A549 treated with Mapracorat at 1 μM for 4 hours (cell line): Measurements from ENCODE around the gene TMEM150A. TPM values are rescaled to one million over a fixed set of nuclear protein-coding genes. Genes with fewer than 3 reads are reported as not detected.

Source experiments
- total RNA-seq: library from RNA; stranded (reverse); fragments of 200-300 nt; extraction: Qiagen RNA extraction; gene quantifications from 5 replicates; pipeline ENCODE4 v1.2.3, GENCODE V29; 2022

The TMEM150A gene, protein sequence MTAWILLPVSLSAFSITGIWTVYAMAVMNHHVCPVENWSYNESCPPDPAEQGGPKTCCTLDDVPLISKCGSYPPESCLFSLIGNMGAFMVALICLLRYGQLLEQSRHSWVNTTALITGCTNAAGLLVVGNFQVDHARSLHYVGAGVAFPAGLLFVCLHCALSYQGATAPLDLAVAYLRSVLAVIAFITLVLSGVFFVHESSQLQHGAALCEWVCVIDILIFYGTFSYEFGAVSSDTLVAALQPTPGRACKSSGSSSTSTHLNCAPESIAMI
- 11.9 to 16.0 TPM (median 15.1 TPM) in 5 replicates for total RNA-seq

DNA sequence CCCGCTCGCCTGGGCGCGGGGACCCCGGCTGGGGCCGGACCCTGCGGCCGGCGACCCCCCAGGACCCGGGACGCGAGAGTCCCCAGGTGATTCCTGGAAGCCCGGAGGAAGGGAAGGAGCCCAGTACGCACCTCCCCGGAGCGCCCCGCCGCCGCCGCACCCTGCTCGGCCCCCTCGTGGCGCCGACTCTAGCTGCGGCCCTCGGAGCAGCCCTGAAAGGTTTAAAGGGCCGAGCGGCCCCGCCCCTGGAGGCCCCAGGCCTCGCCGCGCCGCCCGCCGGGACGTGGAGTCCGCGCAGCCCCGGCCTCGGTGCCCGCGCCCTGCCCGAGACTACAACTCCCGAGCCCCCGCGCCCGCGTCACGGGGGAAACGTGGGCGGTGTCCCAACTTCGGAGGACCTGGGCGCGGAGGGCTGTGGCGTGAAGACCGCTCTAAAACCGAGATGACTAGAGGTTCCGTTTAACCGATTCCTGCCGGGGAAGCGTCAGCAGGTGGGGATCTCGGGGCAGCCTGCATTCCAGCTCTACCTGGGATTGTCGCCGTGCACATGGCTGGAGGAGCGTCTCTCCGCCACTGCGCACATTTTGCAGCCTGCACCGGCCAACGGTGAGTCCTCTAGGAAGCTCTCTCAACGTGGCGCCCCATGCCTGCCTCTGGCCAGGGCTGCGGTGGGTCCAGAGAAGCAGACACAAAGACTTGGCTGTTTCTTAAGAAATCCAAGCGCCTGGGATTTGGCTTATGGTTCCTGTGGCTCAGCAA, at the start of gene TMEM150A:
TMEM150A (minus strand) TSS at position 223 of the 759 bp plus-strand sequence. CDS start 750 bp downstream, outside the sequence.

GRCh38 chr2:85611705-85612587, 9.4 kb upstream of the TMEM150A start, which contains the start of gene C2orf68:
Gene C2orf68 (minus strand): TSS chr2:85612066. CDS start chr2:85611984, 82 bp downstream.

GRCh38 chr2:85595301-85596025, 7.0 kb downstream of the TMEM150A start, which contains the start of gene RNF181:
Gene RNF181 (plus strand): TSS chr2:85595745. CDS start chr2:85595764, 19 bp downstream.

DNA sequence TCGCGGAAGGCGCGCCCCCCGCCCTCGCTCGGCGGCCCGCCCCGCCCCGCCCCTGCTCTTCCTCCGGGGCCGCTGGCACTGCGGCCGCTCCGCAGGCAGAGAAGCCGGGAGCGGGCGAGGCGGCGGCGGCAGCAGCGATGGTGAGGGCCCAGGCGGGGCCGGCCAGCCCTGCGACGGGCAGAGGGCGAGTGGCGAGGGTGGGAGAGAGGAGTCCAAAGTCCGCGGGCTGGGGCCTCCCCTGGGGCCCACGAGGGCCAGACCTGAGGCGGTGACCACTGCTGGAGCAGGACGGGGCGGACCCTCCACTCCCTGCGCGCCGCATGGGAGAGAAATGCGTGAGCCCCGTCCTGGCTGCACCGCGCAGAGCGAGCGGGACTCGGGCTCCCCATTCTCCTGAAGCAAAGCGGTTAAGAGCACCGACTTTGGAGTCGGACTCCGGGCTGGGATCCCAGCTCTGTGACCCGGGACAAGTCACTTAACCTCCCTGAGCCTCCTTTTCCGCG, 18.1 kb downstream of the TMEM150A start, which contains the start of gene VAMP5:
VAMP5 (plus strand) TSS at position 78 of the 503 bp plus-strand sequence; CDS start at position 138, 60 bp downstream.

DNA sequence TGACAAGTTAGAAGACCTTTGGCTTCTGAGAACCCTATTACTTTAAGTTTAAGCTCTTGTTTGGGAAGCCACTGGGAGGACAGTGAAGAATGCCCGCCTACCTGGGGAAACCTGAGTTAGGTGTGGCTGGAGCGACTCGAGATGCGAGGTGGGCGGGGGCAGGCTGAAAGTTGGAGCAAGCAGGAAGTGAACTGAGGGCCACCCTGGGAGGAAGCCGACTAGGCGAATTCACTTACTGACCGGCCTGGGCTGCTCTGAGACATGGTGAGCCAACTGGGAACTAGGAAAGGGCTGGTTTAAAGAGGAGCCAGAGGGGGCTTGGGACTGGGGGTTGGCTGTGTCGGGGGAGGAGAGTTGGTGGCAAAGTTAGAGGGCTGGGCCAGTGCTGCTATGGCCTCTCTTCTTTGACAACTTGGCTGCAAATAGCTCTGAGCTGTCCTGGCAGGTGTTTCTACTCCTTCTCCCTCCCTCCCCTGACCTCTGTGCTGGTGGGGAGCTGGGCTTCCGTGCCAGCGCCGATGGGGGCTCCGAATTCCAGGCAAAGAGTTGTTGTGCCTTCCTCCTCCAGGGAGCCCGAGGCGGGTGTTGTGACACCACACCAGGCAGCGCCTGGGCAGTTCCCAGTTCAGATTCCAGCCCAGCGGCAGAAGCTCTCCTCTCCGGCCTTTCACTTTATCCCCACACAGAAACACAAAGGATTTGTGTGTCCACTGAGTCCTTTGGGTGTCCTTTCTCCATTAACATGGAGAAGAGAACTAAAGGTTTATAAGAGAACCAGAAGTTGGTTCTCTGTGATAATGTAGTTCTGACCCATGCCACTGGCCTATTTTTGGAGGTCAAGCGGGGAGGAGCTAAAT, 24.9 kb downstream of the TMEM150A start, which contains the start of gene VAMP8:
VAMP8 (plus strand) TSS at position 201 of the 857 bp plus-strand sequence; CDS start at position 262, 61 bp downstream.

DNA sequence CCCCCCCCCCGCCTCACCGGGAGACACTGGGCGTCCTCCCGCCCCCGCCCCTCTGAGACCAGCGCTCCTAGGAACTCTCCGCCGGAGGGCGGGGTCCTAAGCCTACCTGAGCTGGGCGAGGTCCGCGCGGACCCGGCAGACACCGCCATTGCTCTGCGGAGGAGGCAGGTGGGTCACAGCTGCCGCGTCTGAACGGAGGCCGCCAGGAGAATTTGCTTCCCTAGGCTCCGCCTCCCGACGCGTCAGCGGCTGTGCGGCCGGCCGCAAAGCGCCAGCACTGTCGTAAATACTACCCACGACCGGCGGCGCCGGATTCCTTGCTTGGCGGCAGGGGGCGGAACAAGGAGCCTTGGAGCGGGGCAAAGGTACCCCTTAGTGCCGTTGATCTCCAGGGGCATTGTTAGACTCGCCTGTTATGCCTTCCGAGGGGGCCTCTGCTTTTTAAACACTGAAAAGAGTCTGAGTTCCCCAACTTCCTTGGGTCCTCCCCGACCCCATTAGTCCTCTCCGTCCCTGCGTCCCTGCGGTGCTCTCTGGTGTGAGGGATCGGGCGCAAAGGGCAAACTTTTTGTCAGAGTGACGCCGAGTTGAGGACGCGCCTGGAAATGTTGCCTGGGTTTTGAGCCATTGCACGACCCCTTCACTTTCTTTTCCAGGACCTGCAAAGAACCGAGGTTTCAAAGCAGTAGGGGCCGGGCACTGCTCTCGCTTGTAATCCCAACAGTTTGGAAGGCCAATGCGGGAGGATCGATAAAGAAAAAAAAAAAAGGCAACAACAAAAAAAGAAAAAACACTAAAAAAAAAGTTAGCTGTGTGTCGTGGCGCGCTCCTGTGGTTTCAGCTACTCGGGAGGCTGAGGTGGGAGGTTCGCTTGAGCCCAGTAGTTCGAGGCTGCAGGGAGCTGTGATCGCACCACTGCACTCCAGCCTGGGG, 41.0 kb downstream of the TMEM150A start, which contains the start of gene GGCX:
GGCX (minus strand) TSS at position 214 of the 933 bp plus-strand sequence; CDS start at position 149, 65 bp downstream.

Other genes starting within 250 kb of the TMEM150A start
- gene RETSAT, start 248.2 kb downstream of the TMEM150A start, total RNA-seq, result 51.9 to 58.7 TPM (median 54.9 TPM) in 5 replicates
- 9.8 to 12.7 TPM (median 11.2 TPM) in 5 replicates for gene ELMOD3, start 247.9 kb downstream of the TMEM150A start, total RNA-seq
- gene CAPG, start 192.3 kb downstream of the TMEM150A start, total RNA-seq, result 90.1 to 120 TPM (median 107 TPM) in 5 replicates
- gene SH2D6, start 184.0 kb downstream of the TMEM150A start, total RNA-seq, result 0.56 to 1.8 TPM (median 0.92 TPM) in 5 replicates
- 536 to 569 TPM (median 559 TPM) in 5 replicates for gene MAT2A, start 63.5 kb downstream of the TMEM150A start, total RNA-seq
- 34.5 to 45.3 TPM (median 44.6 TPM) in 5 replicates for gene GGCX, start 41.2 kb downstream of the TMEM150A start, total RNA-seq
- 15.7 to 19.5 TPM (median 18.1 TPM) in 5 replicates for gene VAMP8, start 25.1 kb downstream of the TMEM150A start, total RNA-seq
- 0.22 TPM in 1 of 5 replicates, not detected in the others for gene VAMP5, start 18.3 kb downstream of the TMEM150A start, total RNA-seq
- gene RNF181, start 7.0 kb downstream of the TMEM150A start, total RNA-seq, result 186 to 196 TPM (median 192 TPM) in 5 replicates
- 21.8 to 28.5 TPM (median 26.7 TPM) in 5 replicates for gene C2orf68, start 9.4 kb upstream of the TMEM150A start, total RNA-seq
- 69.7 to 72.2 TPM (median 70.4 TPM) in 5 replicates for gene USP39, start 13.5 kb upstream of the TMEM150A start, total RNA-seq
- gene SFTPB, start 65.5 kb upstream of the TMEM150A start, total RNA-seq, result 0.05 to 0.53 TPM (median 0.09 TPM) in 5 replicates
- gene GNLY, start 91.7 kb upstream of the TMEM150A start, total RNA-seq, result 0.23 to 0.30 TPM in 2 of 5 replicates, not detected in the others
- 12.7 to 16.8 TPM (median 16.4 TPM) in 5 replicates for gene ATOH8, start 151.3 kb upstream of the TMEM150A start, total RNA-seq